NCI-H2171 treated with DMSO at 0.1 percent for 48 hours (cell line): ENCODE data around the gene CDADC1.
"Not testable (repeated sequence)": the region's sequence is repeated elsewhere in the genome, so short reads cannot be mapped to it uniquely, and the experiment has no call there.

Experiments
- DNase-seq: peaks from one replicate; lab custom pipeline; 2025; lab: John Stamatoyannopoulos, UW

The CDADC1 gene

GRCh38 chr13:49315036-49315565 lies 67.4 kb downstream of the CDADC1 start:
- no peak for DNase-seq

DNA sequence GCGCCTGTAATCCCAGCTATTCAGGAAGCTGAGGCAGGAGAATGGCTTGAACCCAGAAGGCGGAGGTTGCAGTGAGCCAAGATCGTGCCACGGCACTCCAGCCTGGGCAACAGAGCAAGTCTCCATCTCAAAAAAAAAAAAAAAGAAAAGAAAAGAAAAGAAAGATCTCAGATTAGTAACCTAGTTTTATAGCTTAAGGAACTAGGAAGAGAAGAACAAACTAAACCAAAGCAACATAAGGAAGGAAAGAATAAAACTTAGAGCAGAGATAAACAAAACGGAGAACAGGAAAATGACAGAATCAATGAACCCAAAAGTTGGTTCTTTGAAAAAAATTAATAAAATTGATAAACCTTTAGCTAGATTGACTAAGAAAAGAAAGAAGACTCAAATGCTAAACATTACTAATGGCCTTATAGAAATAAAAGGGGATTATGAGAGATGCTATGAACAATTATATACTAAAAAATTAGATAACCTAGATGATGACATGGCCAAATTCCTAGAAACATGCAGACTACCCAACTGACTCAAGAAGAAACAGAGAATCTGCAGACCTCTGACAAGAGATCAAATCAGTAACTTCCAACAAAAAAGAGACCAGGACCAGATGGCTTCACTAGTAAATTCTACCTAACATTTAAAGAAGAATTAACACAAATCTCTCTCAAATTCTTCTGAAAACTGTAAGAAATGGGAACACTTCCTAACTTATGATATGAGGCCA lies 68.2 kb downstream of the CDADC1 start:
- DNase-seq: no peak

GRCh38 chr13:49319551-49319950 lies 71.8 kb downstream of the CDADC1 start:
- no peak for DNase-seq

GRCh38 chr13:49319951-49320350 lies 72.2 kb downstream of the CDADC1 start:
- no peak for DNase-seq

- DNase-seq: no peak
These were observed 73.2 kb downstream of the CDADC1 start for GRCh38 chr13:49320975-49321374.

DNA sequence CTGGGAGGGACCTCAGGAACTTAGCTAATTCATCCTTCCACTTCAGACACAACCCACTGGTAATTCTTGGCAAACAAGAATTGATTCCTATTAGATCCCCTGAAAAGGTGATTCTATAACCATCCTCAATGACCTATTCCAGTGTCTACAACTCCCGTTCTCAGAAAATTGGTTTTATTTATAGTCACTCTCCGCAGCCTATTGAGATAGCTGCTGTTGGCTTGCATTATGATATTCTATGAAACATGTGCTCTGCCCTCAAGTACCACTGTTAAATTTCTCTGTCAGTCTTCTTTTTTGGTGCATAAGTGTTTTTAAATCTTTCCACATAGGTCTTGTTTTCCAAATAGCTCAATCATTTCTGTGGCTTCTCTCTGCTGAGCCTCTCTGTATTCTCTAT lies 75.0 kb downstream of the CDADC1 start:
- DNase-seq: no peak

- DNase-seq: no peak
These were observed 75.6 kb downstream of the CDADC1 start for GRCh38 chr13:49323344-49323743.

- DNase-seq: no peak
These were observed 78.6 kb downstream of the CDADC1 start for GRCh38 chr13:49326222-49326917.

GRCh38 chr13:49327145-49327544 lies 79.4 kb downstream of the CDADC1 start:
- not testable (repeated sequence) for DNase-seq

GRCh38 chr13:49329831-49330545 lies 82.3 kb downstream of the CDADC1 start:
- DNase-seq: no peak

DNA sequence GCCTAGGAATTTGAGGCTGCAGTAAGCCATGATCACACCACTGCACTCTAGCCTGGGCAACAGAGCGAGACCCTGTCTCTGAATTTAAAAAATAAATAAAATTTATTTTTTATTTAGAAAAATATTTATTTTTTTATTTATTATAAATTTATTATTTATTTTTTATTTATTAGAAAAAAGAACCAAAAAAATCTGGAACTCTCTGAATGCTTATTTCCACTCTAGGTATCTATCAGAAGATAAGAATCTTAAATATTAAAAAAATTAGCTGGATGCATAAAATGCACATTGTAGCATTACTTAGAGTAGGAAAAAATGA lies 82.8 kb downstream of the CDADC1 start:
- no peak for DNase-seq

DNA sequence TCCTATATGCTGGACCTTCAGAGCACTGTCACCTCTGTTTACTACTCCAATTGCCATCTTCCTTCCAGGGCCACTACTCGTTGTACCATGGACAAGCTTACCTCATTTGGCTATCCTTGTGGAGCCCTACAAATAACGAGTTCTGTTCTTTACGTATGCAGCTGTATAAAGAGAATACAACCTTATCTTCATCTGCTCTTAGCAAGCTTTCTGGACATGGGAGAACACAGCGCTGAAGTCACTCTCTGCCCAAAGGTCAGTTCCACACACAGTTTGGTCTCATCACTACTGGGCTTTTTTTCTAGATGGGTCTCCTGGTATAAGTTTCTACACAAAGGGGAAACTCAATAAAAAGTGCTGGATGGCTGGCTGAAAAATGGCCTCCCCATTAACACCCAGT lies 88.9 kb downstream of the CDADC1 start:
- no peak for DNase-seq

GRCh38 chr13:49340161-49340560 lies 92.4 kb downstream of the CDADC1 start:
- no peak for DNase-seq

DNA sequence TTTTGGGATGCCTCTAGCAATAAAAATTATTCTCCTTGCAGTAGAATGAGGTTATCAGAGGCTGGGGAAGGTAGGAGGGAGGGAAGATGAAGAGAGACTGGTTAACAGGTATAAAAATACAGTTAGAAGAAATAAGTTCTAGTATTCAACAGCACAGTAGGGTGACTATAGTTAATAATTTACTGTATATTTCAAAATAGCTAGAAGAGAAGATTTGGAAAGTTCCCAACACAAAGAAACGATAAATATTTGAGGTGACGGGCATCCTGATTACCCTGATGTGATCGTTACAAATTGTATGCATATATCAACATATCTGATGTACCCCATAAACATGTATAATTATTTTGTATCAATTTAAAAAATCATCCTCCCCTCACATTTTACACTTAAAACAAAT lies 93.8 kb downstream of the CDADC1 start:
- DNase-seq: no peak

DNA sequence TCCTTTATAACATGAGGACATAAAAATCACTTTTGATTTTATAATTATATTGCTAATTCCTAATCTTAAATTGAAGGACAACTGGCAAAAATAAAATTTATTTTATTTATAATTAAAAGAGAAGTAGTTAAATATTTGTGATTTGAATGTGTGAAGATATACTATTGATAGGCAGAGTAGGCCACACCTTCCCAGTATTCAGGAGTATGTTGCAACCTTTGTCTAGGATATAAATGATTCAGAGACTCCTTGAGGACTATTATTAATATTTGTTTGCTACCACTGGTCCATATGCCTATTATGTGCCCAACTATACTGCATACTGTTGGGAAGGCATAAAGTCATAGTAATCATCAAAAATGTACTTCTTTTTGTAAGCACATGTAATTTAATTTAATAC lies 94.2 kb downstream of the CDADC1 start:
- DNase-seq: no peak

GRCh38 chr13:49342454-49342853 lies 94.7 kb downstream of the CDADC1 start:
- DNase-seq: no peak
